Measurements from ENCODE around the gene CNTFR.

GRCh38 chr9:34600908-34601307 lies 11.4 kb upstream of the CNTFR start:
- no peak for TF ChIP-seq POLR2AphosphoS5 (IDR thresholded peaks at IDR 0.05)
- TF ChIP-seq, protein P1, sequence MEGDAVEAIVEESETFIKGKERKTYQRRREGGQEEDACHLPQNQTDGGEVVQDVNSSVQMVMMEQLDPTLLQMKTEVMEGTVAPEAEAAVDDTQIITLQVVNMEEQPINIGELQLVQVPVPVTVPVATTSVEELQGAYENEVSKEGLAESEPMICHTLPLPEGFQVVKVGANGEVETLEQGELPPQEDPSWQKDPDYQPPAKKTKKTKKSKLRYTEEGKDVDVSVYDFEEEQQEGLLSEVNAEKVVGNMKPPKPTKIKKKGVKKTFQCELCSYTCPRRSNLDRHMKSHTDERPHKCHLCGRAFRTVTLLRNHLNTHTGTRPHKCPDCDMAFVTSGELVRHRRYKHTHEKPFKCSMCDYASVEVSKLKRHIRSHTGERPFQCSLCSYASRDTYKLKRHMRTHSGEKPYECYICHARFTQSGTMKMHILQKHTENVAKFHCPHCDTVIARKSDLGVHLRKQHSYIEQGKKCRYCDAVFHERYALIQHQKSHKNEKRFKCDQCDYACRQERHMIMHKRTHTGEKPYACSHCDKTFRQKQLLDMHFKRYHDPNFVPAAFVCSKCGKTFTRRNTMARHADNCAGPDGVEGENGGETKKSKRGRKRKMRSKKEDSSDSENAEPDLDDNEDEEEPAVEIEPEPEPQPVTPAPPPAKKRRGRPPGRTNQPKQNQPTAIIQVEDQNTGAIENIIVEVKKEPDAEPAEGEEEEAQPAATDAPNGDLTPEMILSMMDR (IDR thresholded peaks at IDR 0.05), result no peak
